Type B pancreatic cell (in vitro differentiated cells): ENCODE results near the gene NANS. TPM values are rescaled to one million over a fixed set of nuclear protein-coding genes. Genes with fewer than 3 reads are reported as not detected.
"Not testable (repeated sequence)": the region's sequence is repeated elsewhere in the genome, so short reads cannot be mapped to it uniquely, and the experiment has no call there.

Experiments used
- DNase-seq: peaks from one replicate; pipeline ENCODE4 v3.0.0; 2021; ENCODE audit warnings: mixed read lengths; ENCODE audit not compliant: unreplicated experiment; ENCODE audit errors: extremely low spot score
- H3K27ac Mint-ChIP-seq: 2 replicates; pipeline ENCODE4 v1.8.0; 2021; ENCODE audit warnings: mild to moderate bottlenecking, mixed read lengths
- H3K27me3 Mint-ChIP-seq: 2 replicates; pipeline ENCODE4 v1.8.0; 2021; ENCODE audit warnings: mixed read lengths
- H3K36me3 Mint-ChIP-seq: 2 replicates; pipeline ENCODE4 v1.8.0; 2021; ENCODE audit warnings: mixed read lengths
- H3K4me1 Mint-ChIP-seq: one replicate; pipeline ENCODE4 v1.8.0; 2021; ENCODE audit warnings: mixed read lengths; ENCODE audit not compliant: unreplicated experiment
- H3K4me3 Mint-ChIP-seq: 2 replicates; pipeline ENCODE4 v1.8.0; 2021; ENCODE audit warnings: mild to moderate bottlenecking, mixed read lengths
- H3K9me3 Mint-ChIP-seq: 2 replicates; pipeline ENCODE4 v1.8.0; 2021; ENCODE audit warnings: mixed read lengths
- CTCF ChIP-seq: fragments of 200-600 bp; sonication (generic); conservative IDR thresholded peaks from 2 replicates; pipeline ENCODE4 v1.5.0; 2021; ENCODE audit warnings: antibody characterized with exemption, mild to moderate bottlenecking
- total RNA-seq: library from RNA; stranded (reverse); gene quantifications from 2 replicates; pipeline ENCODE4 v1.2.1, GENCODE V29; 2021; ENCODE audit warnings: low replicate concordance

NANS gene
- total RNA-seq, 1 donor from 2014 or later: 44.6 TPM

GRCh38 chr9:98071737-98072136 is 15.2 kb downstream of the NANS start:
- H3K27ac Mint-ChIP-seq: peak overlapping the region; percentile 96
- H3K9me3 Mint-ChIP-seq: no peaks in the 10 kb centered on the region
- H3K27me3 Mint-ChIP-seq: no peaks in the 10 kb centered on the region
- peaks cover 8% of the 10 kb centered on the region for H3K36me3 Mint-ChIP-seq
- no peak overlapping the region for H3K4me3 Mint-ChIP-seq
- TF ChIP-seq CTCF: no peak
- DNase-seq: no peak
- peaks cover 12% of the 10 kb centered on the region for H3K4me1 Mint-ChIP-seq

DNA sequence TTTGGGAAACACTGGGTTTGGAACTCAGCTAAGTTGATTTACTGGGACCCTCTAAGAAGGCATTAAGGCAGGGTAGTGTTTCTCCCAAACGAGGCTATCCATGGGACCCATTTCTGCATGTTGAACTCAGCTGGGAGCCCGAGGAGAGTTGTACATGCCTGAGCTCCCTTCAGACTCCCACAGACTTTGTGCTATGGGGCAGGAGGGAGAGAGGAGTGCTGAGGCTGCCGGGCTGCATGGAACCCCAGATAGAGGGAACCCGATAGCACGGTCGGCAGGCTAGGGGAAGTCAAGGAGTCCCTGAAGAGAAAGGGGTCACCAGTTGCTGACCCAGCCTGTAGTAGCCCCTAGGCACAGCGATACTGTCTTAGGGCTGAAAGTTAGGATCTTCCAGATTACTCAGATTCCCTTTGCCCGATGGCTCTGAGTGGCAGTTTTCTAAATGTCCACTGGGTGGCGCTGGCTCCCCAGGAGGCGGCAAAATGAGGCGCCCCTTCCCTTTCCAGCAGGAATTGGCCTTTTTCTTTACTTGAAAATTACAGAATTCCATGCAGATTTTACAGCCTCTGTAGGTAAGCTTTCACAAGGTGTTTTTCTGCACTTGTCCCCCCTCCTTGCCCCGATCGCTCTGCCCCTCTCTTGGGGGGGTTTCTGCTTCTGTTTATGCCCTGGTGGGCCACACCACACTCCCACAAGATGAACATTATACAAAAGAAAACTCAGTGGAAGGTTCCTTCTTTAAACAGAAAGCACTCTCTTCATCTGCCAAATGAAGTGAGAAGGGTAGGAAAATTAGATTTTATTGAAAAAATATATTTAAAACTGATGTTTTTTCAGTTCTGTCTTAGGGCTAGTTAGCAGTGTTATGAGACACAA is 17.8 kb downstream of the NANS start:
- no peaks in the 10 kb centered on the region for H3K27me3 Mint-ChIP-seq
- peak; percentile 81 for DNase-seq
- no peaks in the 10 kb centered on the region for H3K9me3 Mint-ChIP-seq
- peaks cover 13% of the 10 kb centered on the region for H3K36me3 Mint-ChIP-seq
- H3K27ac Mint-ChIP-seq: peak overlapping the region; percentile 86
- peaks cover 12% of the 10 kb centered on the region for H3K4me1 Mint-ChIP-seq
- peak; percentile 96 for TF ChIP-seq CTCF
- peak overlapping the region; percentile 28 for H3K4me3 Mint-ChIP-seq

DNA sequence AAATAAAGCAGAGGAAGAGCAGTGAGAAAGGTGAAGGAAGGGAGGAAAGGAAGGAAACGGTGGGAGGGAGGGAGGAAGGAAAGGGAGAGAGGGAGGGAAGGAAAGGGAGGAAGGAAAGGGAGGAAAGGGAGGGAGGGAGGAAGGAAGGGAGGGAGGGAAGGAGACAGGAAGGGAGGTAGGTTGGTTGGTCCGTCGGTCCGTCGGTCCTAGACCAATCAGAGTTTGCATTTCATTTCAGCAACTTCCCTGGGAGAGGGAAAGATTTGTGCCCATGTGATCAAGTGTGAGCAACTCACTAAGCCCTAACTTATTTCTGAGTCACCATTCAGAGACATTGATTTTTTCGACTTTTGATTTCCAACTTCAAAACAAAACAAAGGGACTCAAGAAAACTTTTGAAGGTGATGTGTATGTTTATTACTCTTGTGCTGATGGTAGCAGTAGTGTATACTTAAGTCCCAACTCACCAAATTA is 18.8 kb downstream of the NANS start:
- no peak for DNase-seq
- peak overlapping the region; percentile 48 for H3K27ac Mint-ChIP-seq
- peaks cover 12% of the 10 kb centered on the region for H3K4me1 Mint-ChIP-seq
- peaks cover 13% of the 10 kb centered on the region for H3K36me3 Mint-ChIP-seq
- no peak for TF ChIP-seq CTCF
- H3K27me3 Mint-ChIP-seq: no peaks in the 10 kb centered on the region
- H3K9me3 Mint-ChIP-seq: no peaks in the 10 kb centered on the region
- no peak overlapping the region for H3K4me3 Mint-ChIP-seq

GRCh38 chr9:98076514-98076890 is 20.0 kb downstream of the NANS start:
- not testable (repeated sequence) for H3K36me3 Mint-ChIP-seq

GRCh38 chr9:98078895-98079294 is 22.4 kb downstream of the NANS start:
- no peaks in the 10 kb centered on the region for H3K9me3 Mint-ChIP-seq
- peaks cover 12% of the 10 kb centered on the region for H3K4me1 Mint-ChIP-seq
- DNase-seq: no peak
- no peaks in the 10 kb centered on the region for H3K27me3 Mint-ChIP-seq
- no peak for TF ChIP-seq CTCF
- H3K36me3 Mint-ChIP-seq: peaks cover 21% of the 10 kb centered on the region
- H3K4me3 Mint-ChIP-seq: no peak overlapping the region
- H3K27ac Mint-ChIP-seq: no peak overlapping the region

More at GRCh38 chr9:98076514-98076890, 20.0 kb downstream of the NANS start:
- H3K4me1 Mint-ChIP-seq: peaks cover 12% of the 10 kb centered on the region
- not testable (repeated sequence) for DNase-seq, H3K27ac Mint-ChIP-seq, H3K27me3 Mint-ChIP-seq, H3K9me3 Mint-ChIP-seq, H3K4me3 Mint-ChIP-seq

GRCh38 chr9:98080326-98080725 is 23.8 kb downstream of the NANS start:
- no peaks in the 10 kb centered on the region for H3K27me3 Mint-ChIP-seq
- DNase-seq: no peak
- peaks cover 23% of the 10 kb centered on the region for H3K36me3 Mint-ChIP-seq
- H3K4me1 Mint-ChIP-seq: peaks cover 7% of the 10 kb centered on the region
- no peak overlapping the region for H3K27ac Mint-ChIP-seq
- no peak for TF ChIP-seq CTCF
- no peak overlapping the region for H3K4me3 Mint-ChIP-seq
- no peaks in the 10 kb centered on the region for H3K9me3 Mint-ChIP-seq
